SK-N-SH (cell line): ENCODE results near the gene ITGB8. TPM values are rescaled to one million over a fixed set of nuclear protein-coding genes. Genes with fewer than 3 reads are reported as not detected.
A peak's percentile ranks its signal among the peaks of the same experiment; 100 is the strongest.

ENCODE experiments used
- CTCF ChIA-PET: fragments of 300-600, 350-600 bp; formaldehyde crosslinking; extraction: SDS; loops from one replicate; lab custom pipeline; 2021; lab: Yijun Ruan, JAX
- POLR2A ChIA-PET: fragments of 350-600 bp; sonication (Branson Sonifier 250); formaldehyde crosslinking; extraction: SDS; loops from one replicate; lab custom pipeline; 2020; ENCODE audit warnings: antibody characterized with exemption, inconsistent platforms; lab: Yijun Ruan, JAX
- DNase-seq: peaks from one replicate; pipeline ENCODE4 v3.0.0; 2012
- H2AFZ ChIP-seq: fragments of 200-600 bp; sonication (generic); 2 replicates; pipeline ENCODE4 v1.8.1; 2016; ENCODE audit warnings: antibody characterized with exemption, mild to moderate bottlenecking, low read depth
- H3F3A ChIP-seq: fragments of 200-600 bp; sonication (generic); replicated peaks from 2 replicates; pipeline ENCODE3; 2016; ENCODE audit warnings: antibody characterized with exemption, mild to moderate bottlenecking; ENCODE audit not compliant: insufficient read depth
- H3K27ac ChIP-seq, 2 experiments: fragments of 200-500 bp in 1 of 2; fragments of 200-600 bp in 1 of 2; sonication (Bioruptor generic) in 1 of 2; sonication (generic), shearing (Covaris generic) in 1 of 2; 2 replicates each; pipeline versions ENCODE4 v1.5.1 to v1.6.1; 2014 to 2016; ENCODE audit warnings: low read depth in 2 of 2, inconsistent platforms in 1 of 2, low read length in 1 of 2, mild to moderate bottlenecking in 1 of 2, mixed read lengths in 1 of 2
- H3K27me3 ChIP-seq: fragments of 200-600 bp; sonication (generic), shearing (Covaris generic); 2 replicates; pipeline ENCODE4 v1.6.1; 2016; ENCODE audit warnings: mixed run types; ENCODE audit not compliant: insufficient read depth
- H3K36me3 ChIP-seq, 2 experiments: fragments of 200-500 bp in 1 of 2; fragments of 200-600 bp in 1 of 2; sonication (Bioruptor generic) in 1 of 2; sonication (generic) in 1 of 2; replicated peaks in 1 of 2; 2 replicates each; pipeline versions ENCODE3 to v1.5.1; 2014 to 2016; ENCODE audit warnings: low read length in 1 of 2, mild to moderate bottlenecking in 1 of 2; ENCODE audit not compliant: insufficient read depth in 2 of 2, control insufficient read depth in 1 of 2
- H3K4me1 ChIP-seq, 2 experiments: fragments of 200-500 bp in 1 of 2; fragments of 200-600 bp in 1 of 2; sonication (Bioruptor generic) in 1 of 2; sonication (generic), shearing (Covaris generic) in 1 of 2; 2 replicates each; pipeline versions ENCODE4 v1.5.1 to v1.6.1; 2014 to 2016; ENCODE audit warnings: low read depth in 1 of 2, low read length in 1 of 2, mixed run types in 1 of 2; ENCODE audit not compliant: insufficient read depth in 2 of 2, control insufficient read depth in 1 of 2
- H3K4me2 ChIP-seq: fragments of 200-600 bp; sonication (generic), shearing (Covaris generic); 2 replicates; pipeline ENCODE4 v1.6.1; 2017; ENCODE audit warnings: mixed run types
- H3K4me3 ChIP-seq, 2 experiments: fragments of 200-500 bp in 1 of 2; fragments of 200-600 bp in 1 of 2; sonication (Bioruptor generic) in 1 of 2; sonication (generic), shearing (Covaris generic) in 1 of 2; 2 replicates each; pipeline versions ENCODE4 v1.5.1 to v1.8.1; 2014 to 2016; ENCODE audit warnings: low read depth in 2 of 2, inconsistent platforms in 1 of 2, low read length in 1 of 2, mild to moderate bottlenecking in 1 of 2, mixed read lengths in 1 of 2, moderate library complexity in 1 of 2
- H3K79me2 ChIP-seq: fragments of 200-600 bp; sonication (generic); 2 replicates; pipeline ENCODE4 v1.8.1; 2017; ENCODE audit warnings: mild to moderate bottlenecking; ENCODE audit not compliant: insufficient read depth
- H3K9ac ChIP-seq: fragments of 200-600 bp; sonication (generic); 2 replicates; pipeline ENCODE4 v1.6.1; 2017; ENCODE audit warnings: mixed run types
- H3K9me2 ChIP-seq: fragments of 200-600 bp; sonication (generic); 2 replicates; pipeline ENCODE4 v1.6.1; 2017; ENCODE audit warnings: mixed run types
- H3K9me3 ChIP-seq: fragments of 200-600 bp; sonication (generic); 2 replicates; pipeline ENCODE4 v1.6.1; 2017; ENCODE audit warnings: mixed run types, mild to moderate bottlenecking, moderate library complexity
- H4K20me1 ChIP-seq: fragments of 200-600 bp; sonication (generic); 2 replicates; pipeline ENCODE4 v1.6.1; 2017; ENCODE audit warnings: mild to moderate bottlenecking, mixed run types; ENCODE audit not compliant: insufficient read depth
- EP300 ChIP-seq, 2 experiments: IDR thresholded peaks; 2 replicates each; pipeline versions ENCODE4 v1.4.0 to v1.6.1; 2012; ENCODE audit warnings: borderline replicate concordance in 1 of 2, low read depth in 1 of 2, low read length in 1 of 2
- FOSL2 ChIP-seq: IDR thresholded peaks from 2 replicates; pipeline ENCODE4 v1.4.0; 2012; ENCODE audit warnings: low read depth, mild to moderate bottlenecking, moderate library complexity, borderline replicate concordance
- FOXM1 ChIP-seq: IDR thresholded peaks from 2 replicates; pipeline ENCODE4 v1.4.0; 2012; ENCODE audit warnings: low read depth, mild to moderate bottlenecking
- GATA2 ChIP-seq: sonication (generic); formaldehyde crosslinking; IDR thresholded peaks from 2 replicates; pipeline ENCODE4 v1.5.0; 2020; ENCODE audit warnings: mild to moderate bottlenecking, missing genetic modification reagents
- JUND ChIP-seq: IDR thresholded peaks from 2 replicates; pipeline ENCODE4 v1.4.0; 2012
- NRF1 ChIP-seq: IDR thresholded peaks from 2 replicates; pipeline ENCODE4 v1.6.1; 2012; ENCODE audit warnings: low read depth, mild to moderate bottlenecking, low read length
- POLR2AphosphoS5 ChIP-seq: IDR thresholded peaks from 2 replicates; pipeline ENCODE4 v1.6.1; 2012; ENCODE audit warnings: low read depth, low read length
- REST ChIP-seq: IDR thresholded peaks from 2 replicates; pipeline ENCODE4 v1.6.1; 2012; ENCODE audit warnings: mild to moderate bottlenecking, low read depth, low read length, moderate library complexity
- RFX5 ChIP-seq: IDR thresholded peaks from 2 replicates; pipeline ENCODE4 v1.6.1; 2012; ENCODE audit warnings: mild to moderate bottlenecking, improper control_type of control experiment, low read length
- SMC3 ChIP-seq: IDR thresholded peaks from 2 replicates; pipeline ENCODE4 v1.6.1; 2012; ENCODE audit warnings: low read depth, low read length, improper control_type of control experiment
- YY1 ChIP-seq: IDR thresholded peaks from 2 replicates; pipeline ENCODE4 v1.4.0; 2012; ENCODE audit warnings: low read depth, mild to moderate bottlenecking
- WGBS: methylation state at CpG from one replicate; pipeline ENCODE4 v1.1.6; 2017; ENCODE audit warnings: low lambda C conversion rate; 5-methylcytosine and 5-hydroxymethylcytosine counted together
- polyA plus RNA-seq, 3 experiments: library from polyadenylated mRNA; depleted of rRNA; stranded (reverse); fragments of >200 nt; gene quantifications; 2 replicates each; pipeline ENCODE4 v1.2.3, GENCODE V29; 2012
- TF ChIP-seq, protein P1 (sequence below): IDR thresholded peaks from 2 replicates; pipeline ENCODE4 v1.4.0; 2012; ENCODE audit warnings: low read depth, borderline replicate concordance
- TF ChIP-seq, protein P2 (sequence below): fragments of 200-600 bp; sonication (generic); IDR thresholded peaks from 2 replicates; pipeline ENCODE4 v1.6.1; 2017; ENCODE audit warnings: antibody characterized with exemption, mild to moderate bottlenecking, moderate library complexity
- TF ChIP-seq, protein P3 (sequence below): fragments of 150-350 bp; IDR thresholded peaks from 2 replicates; pipeline ENCODE4 v1.6.1; 2017; ENCODE audit warnings: antibody characterized with exemption, low read length, low read depth, borderline replicate concordance

Gene ITGB8
- polyA plus RNA-seq, 1 of the 3 experiments (the other 2 are of a cell fraction): 0.62 TPM

GRCh38 chr7:20307119-20307518, 23.6 kb upstream of the ITGB8 start:
- no peaks in the 10 kb centered on the region for H3K9me2 ChIP-seq
- H3K4me3 ChIP-seq: no peak overlapping the region
- H3F3A ChIP-seq: peaks cover 10% of the 10 kb centered on the region
- no peak for DNase-seq
- TF ChIP-seq, protein P1, sequence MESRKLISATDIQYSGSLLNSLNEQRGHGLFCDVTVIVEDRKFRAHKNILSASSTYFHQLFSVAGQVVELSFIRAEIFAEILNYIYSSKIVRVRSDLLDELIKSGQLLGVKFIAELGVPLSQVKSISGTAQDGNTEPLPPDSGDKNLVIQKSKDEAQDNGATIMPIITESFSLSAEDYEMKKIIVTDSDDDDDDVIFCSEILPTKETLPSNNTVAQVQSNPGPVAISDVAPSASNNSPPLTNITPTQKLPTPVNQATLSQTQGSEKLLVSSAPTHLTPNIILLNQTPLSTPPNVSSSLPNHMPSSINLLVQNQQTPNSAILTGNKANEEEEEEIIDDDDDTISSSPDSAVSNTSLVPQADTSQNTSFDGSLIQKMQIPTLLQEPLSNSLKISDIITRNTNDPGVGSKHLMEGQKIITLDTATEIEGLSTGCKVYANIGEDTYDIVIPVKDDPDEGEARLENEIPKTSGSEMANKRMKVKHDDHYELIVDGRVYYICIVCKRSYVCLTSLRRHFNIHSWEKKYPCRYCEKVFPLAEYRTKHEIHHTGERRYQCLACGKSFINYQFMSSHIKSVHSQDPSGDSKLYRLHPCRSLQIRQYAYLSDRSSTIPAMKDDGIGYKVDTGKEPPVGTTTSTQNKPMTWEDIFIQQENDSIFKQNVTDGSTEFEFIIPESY: no peak
- no peak for TF ChIP-seq GATA2
- TF ChIP-seq, protein P2, sequence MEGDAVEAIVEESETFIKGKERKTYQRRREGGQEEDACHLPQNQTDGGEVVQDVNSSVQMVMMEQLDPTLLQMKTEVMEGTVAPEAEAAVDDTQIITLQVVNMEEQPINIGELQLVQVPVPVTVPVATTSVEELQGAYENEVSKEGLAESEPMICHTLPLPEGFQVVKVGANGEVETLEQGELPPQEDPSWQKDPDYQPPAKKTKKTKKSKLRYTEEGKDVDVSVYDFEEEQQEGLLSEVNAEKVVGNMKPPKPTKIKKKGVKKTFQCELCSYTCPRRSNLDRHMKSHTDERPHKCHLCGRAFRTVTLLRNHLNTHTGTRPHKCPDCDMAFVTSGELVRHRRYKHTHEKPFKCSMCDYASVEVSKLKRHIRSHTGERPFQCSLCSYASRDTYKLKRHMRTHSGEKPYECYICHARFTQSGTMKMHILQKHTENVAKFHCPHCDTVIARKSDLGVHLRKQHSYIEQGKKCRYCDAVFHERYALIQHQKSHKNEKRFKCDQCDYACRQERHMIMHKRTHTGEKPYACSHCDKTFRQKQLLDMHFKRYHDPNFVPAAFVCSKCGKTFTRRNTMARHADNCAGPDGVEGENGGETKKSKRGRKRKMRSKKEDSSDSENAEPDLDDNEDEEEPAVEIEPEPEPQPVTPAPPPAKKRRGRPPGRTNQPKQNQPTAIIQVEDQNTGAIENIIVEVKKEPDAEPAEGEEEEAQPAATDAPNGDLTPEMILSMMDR: no peak
- TF ChIP-seq REST: no peak
- TF ChIP-seq EP300 (IDR thresholded peaks at IDR 0.05; ENCODE audit: borderline replicate concordance in 1 of 2, low read depth in 1 of 2, low read length in 1 of 2): no peak
- TF ChIP-seq FOSL2: no peak
- no peak for TF ChIP-seq JUND
- TF ChIP-seq RFX5: no peak
- TF ChIP-seq POLR2AphosphoS5: no peak
- no peak for TF ChIP-seq SMC3
- no peak for TF ChIP-seq FOXM1
- no peak for TF ChIP-seq YY1
- TF ChIP-seq, protein P3, sequence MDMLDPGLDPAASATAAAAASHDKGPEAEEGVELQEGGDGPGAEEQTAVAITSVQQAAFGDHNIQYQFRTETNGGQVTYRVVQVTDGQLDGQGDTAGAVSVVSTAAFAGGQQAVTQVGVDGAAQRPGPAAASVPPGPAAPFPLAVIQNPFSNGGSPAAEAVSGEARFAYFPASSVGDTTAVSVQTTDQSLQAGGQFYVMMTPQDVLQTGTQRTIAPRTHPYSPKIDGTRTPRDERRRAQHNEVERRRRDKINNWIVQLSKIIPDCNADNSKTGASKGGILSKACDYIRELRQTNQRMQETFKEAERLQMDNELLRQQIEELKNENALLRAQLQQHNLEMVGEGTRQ: no peak
- TF ChIP-seq NRF1: no peak
- ChIA-PET POLR2A (no interaction called here), CTCF (interaction anchor here (0.7 to 2.5 kb wide), 4 partner anchors 77 to 291 kb away, joined by 3 to 6 read pairs (median 4); no protein-coding TSS in a partner anchor)
- H3K27me3 ChIP-seq: no peaks in the 10 kb centered on the region
- peak overlapping the region in 1 of 2 experiments; percentile 62; a peak in 2 of 4 replicates for H3K27ac ChIP-seq
- peak overlapping the region; percentile 3; the same call in 1 of the 2 replicates for H3K9ac ChIP-seq
- no peaks in the 10 kb centered on the region for H3K36me3 ChIP-seq
- no peaks in the 10 kb centered on the region for H3K79me2 ChIP-seq
- 86% methylated on average over 2 of the region's 2 CpGs for WGBS
- no peaks in the 10 kb centered on the region for H3K9me3 ChIP-seq
- H2AFZ ChIP-seq: no peak overlapping the region; the same call in 1 of the 2 replicates
- H4K20me1 ChIP-seq: no peaks in the 10 kb centered on the region
- H3K4me1 ChIP-seq: peaks cover 0 to 16% of the 10 kb centered on the region in 2 experiments; a peak in 3 of 4 replicates
- H3K4me2 ChIP-seq: no peak overlapping the region
